Adipose tissue (tissue), 3 donors: ENCODE data around the gene C19orf85. TPM values are rescaled to one million over a fixed set of nuclear protein-coding genes. Genes with fewer than 3 reads are reported as not detected.
"Not testable (repeated sequence)": the region's sequence is repeated elsewhere in the genome, so short reads cannot be mapped to it uniquely, and the experiment has no call there.

Source experiments
- H3K27ac ChIP-seq: one replicate; pipeline ENCODE4 v1.5.1; 2013; ENCODE audit warnings: low read depth, low read length
- WGBS, 3 donors: extraction: QIAGEN DNeasy Blood & Tissue Kit; methylation state at CpG; one replicate each; pipeline ENCODE4 v1.1.7; 2013; 5-methylcytosine and 5-hydroxymethylcytosine counted together
- polyA plus RNA-seq, 3 donors: library from polyadenylated mRNA; stranded (reverse); fragments of 200-250 nt; gene quantifications; one replicate each; pipeline ENCODE4 v1.2.3, GENCODE V29; 2013
- donor health status: healthy with polysubstance abuse.
- donor health status: Bipolar disorder and iron deficiency.
- donor health status: healthy.

C19orf85 gene
- not detected for polyA plus RNA-seq

- no peak within 1 kb of the TSS for H3K27ac ChIP-seq
- WGBS, 3 donors: 61 to 79% (median 71%) methylated on average over 14 of the region's 14 CpGs
Observed at GRCh38 chr19:55464662-55465054, at the start of gene C19orf85. Gene C19orf85 (minus strand): TSS chr19:55464751. CDS start chr19:55464554, 197 bp downstream.

- no peak overlapping the region for H3K27ac ChIP-seq
- WGBS, 3 donors: 75 to 77% (median 75%) methylated on average over 10 of the region's 10 CpGs
Observed at GRCh38 chr19:55508120-55508519, 43.6 kb upstream of the C19orf85 start.

GRCh38 chr19:55504981-55505380, 40.4 kb upstream of the C19orf85 start:
- H3K27ac ChIP-seq: no peak overlapping the region
- 75 to 91% (median 88%) methylated on average over 11 of the region's 11 CpGs for WGBS, 3 donors

GRCh38 chr19:55504252-55504603, 39.7 kb upstream of the C19orf85 start:
- WGBS, 3 donors: 22 to 40% (median 39%) methylated on average over 13 of the region's 13 CpGs
- no peak overlapping the region for H3K27ac ChIP-seq

- H3K27ac ChIP-seq: no peak overlapping the region
- WGBS, 3 donors: 13 to 14% (median 13%) methylated on average over 64 of the region's 64 CpGs
Observed at GRCh38 chr19:55503502-55504251, 39.1 kb upstream of the C19orf85 start.

GRCh38 chr19:55503157-55503501, 38.6 kb upstream of the C19orf85 start:
- 81 to 87% (median 84%) methylated on average over 17 of the region's 17 CpGs for WGBS, 3 donors
- no peak overlapping the region for H3K27ac ChIP-seq

GRCh38 chr19:55502197-55502952, 37.8 kb upstream of the C19orf85 start:
- no peak overlapping the region for H3K27ac ChIP-seq
- 91 to 94% (median 94%) methylated on average over 9 of the region's 9 CpGs for WGBS, 3 donors

GRCh38 chr19:55500368-55500952, 35.9 kb upstream of the C19orf85 start:
- WGBS, 3 donors: 94 to 95% (median 94%) methylated on average over 25 to 26 of the region's 26 CpGs
- no peak overlapping the region for H3K27ac ChIP-seq

GRCh38 chr19:55498246-55498840, 33.8 kb upstream of the C19orf85 start:
- no peak overlapping the region for H3K27ac ChIP-seq
- 30 to 59% (median 37%) methylated on average over 2 of the region's 2 CpGs for WGBS, 3 donors

GRCh38 chr19:55497763-55498162, 33.2 kb upstream of the C19orf85 start:
- 84 to 85% (median 84%) methylated on average over 13 of the region's 13 CpGs for WGBS, 3 donors
- no peak overlapping the region for H3K27ac ChIP-seq

GRCh38 chr19:55496820-55497219, 32.3 kb upstream of the C19orf85 start:
- not testable (repeated sequence) for H3K27ac ChIP-seq
- WGBS, 3 donors: 81 to 85% (median 85%) methylated on average over 10 of the region's 10 CpGs

GRCh38 chr19:55495646-55496349, 31.2 kb upstream of the C19orf85 start:
- 79 to 84% (median 82%) methylated on average over 11 of the region's 11 CpGs for WGBS, 3 donors
- no peak overlapping the region for H3K27ac ChIP-seq

GRCh38 chr19:55494172-55494761, 29.7 kb upstream of the C19orf85 start:
- H3K27ac ChIP-seq: no peak overlapping the region
- WGBS, 3 donors: 18 to 42% (median 24%) methylated on average over 16 to 22 of the region's 22 CpGs

GRCh38 chr19:55493645-55494171, 29.2 kb upstream of the C19orf85 start:
- 39 to 52% (median 39%) methylated on average over 22 to 36 of the region's 38 CpGs for WGBS, 3 donors

GRCh38 chr19:55493052-55493644, 28.6 kb upstream of the C19orf85 start:
- H3K27ac ChIP-seq: no peak overlapping the region
- WGBS, 3 donors: 34 to 52% (median 38%) methylated on average over 18 of the region's 18 CpGs

More at GRCh38 chr19:55493645-55494171, 29.2 kb upstream of the C19orf85 start:
- no peak overlapping the region for H3K27ac ChIP-seq

GRCh38 chr19:55492362-55492944, 27.9 kb upstream of the C19orf85 start:
- 28 to 44% (median 43%) methylated on average over 12 of the region's 12 CpGs for WGBS, 3 donors
- H3K27ac ChIP-seq: no peak overlapping the region
